ENCODE measurements around the gene HENMT1. TPM values are rescaled to one million over a fixed set of nuclear protein-coding genes. Genes with fewer than 3 reads are reported as not detected.

HENMT1 gene
- total RNA-seq, 2 donors from 2014 or later: 9.2 to 10.3 TPM

- Mint-ChIP-seq H3K36me3 (ENCODE audit: low read depth) (peaks cover 6% of the 10 kb centered on the region), H3K4me1 (peaks cover 2% of the 10 kb centered on the region), H3K27me3 (no peaks in the 10 kb centered on the region), H3K4me3 (no peak overlapping the region), H3K27ac (peak overlapping the region; percentile 54)
- no peak for DNase-seq
- no peaks in the 10 kb centered on the region for H3K9me3 ChIP-seq (ENCODE audit: control insufficient read depth, low read length, poor library complexity, severe bottlenecking)
- ATAC-seq: no peak
Observed at GRCh38 chr1:108634521-108634920, 26.4 kb downstream of the HENMT1 start.

GRCh38 chr1:108628665-108629064 lies 32.2 kb downstream of the HENMT1 start:
- H3K4me3 Mint-ChIP-seq: no peak overlapping the region
- ATAC-seq: no peak
- no peaks in the 10 kb centered on the region for H3K9me3 ChIP-seq (ENCODE audit: control insufficient read depth, low read length, poor library complexity, severe bottlenecking)
- H3K27me3 Mint-ChIP-seq: no peaks in the 10 kb centered on the region
- H3K36me3 Mint-ChIP-seq (ENCODE audit: low read depth): peaks cover 16% of the 10 kb centered on the region
- DNase-seq: no peak
- H3K27ac Mint-ChIP-seq: peak overlapping the region; percentile 37
- peaks cover 10% of the 10 kb centered on the region for H3K4me1 Mint-ChIP-seq

- peaks cover 16% of the 10 kb centered on the region for H3K36me3 Mint-ChIP-seq (ENCODE audit: low read depth)
- H3K27ac Mint-ChIP-seq: no peak overlapping the region
- no peak for DNase-seq
- ATAC-seq: no peak
- no peaks in the 10 kb centered on the region for H3K9me3 ChIP-seq (ENCODE audit: control insufficient read depth, low read length, poor library complexity, severe bottlenecking)
- H3K4me1 Mint-ChIP-seq: peaks cover 8% of the 10 kb centered on the region
- H3K4me3 Mint-ChIP-seq: no peak overlapping the region
- no peaks in the 10 kb centered on the region for H3K27me3 Mint-ChIP-seq
Observed at GRCh38 chr1:108627951-108628350, 32.9 kb downstream of the HENMT1 start.

- no peaks in the 10 kb centered on the region for H3K9me3 ChIP-seq (ENCODE audit: control insufficient read depth, low read length, poor library complexity, severe bottlenecking)
- DNase-seq (no peak), ATAC-seq (no peak)
- peaks cover 18% of the 10 kb centered on the region for H3K36me3 Mint-ChIP-seq (ENCODE audit: low read depth)
- no peak overlapping the region for H3K27ac Mint-ChIP-seq
- no peaks in the 10 kb centered on the region for H3K27me3 Mint-ChIP-seq
- H3K4me1 Mint-ChIP-seq: peaks cover 10% of the 10 kb centered on the region
- no peak overlapping the region for H3K4me3 Mint-ChIP-seq
Observed at GRCh38 chr1:108627256-108627655, 33.6 kb downstream of the HENMT1 start.

GRCh38 chr1:108624069-108624468 lies 36.8 kb downstream of the HENMT1 start:
- Mint-ChIP-seq H3K27me3 (no peaks in the 10 kb centered on the region), H3K4me1 (peaks cover 12% of the 10 kb centered on the region), H3K4me3 (no peak overlapping the region), H3K27ac (no peak overlapping the region), H3K36me3 (ENCODE audit: low read depth) (peaks cover 19% of the 10 kb centered on the region)
- H3K9me3 ChIP-seq (ENCODE audit: control insufficient read depth, low read length, poor library complexity, severe bottlenecking): no peaks in the 10 kb centered on the region
- ATAC-seq (no peak), DNase-seq (no peak)

DNA sequence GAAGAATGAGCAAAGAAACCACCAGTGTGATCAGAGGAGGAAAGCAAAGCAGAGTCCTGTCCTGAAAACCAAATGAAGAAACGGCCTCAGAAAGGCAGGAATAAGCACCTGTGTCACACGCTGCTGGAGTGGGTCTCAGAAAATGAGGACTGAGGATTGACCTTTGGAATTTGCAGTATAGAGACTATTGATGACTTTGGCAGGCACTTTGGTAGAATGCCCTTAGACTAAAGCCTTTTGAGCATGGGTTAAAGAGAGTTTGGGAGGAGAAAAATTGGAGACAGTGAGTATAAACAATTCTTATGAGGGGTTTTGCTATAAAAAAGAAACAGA lies 43.2 kb downstream of the HENMT1 start:
- Mint-ChIP-seq H3K36me3 (ENCODE audit: low read depth) (peaks cover 9% of the 10 kb centered on the region), H3K27ac (no peak overlapping the region), H3K27me3 (no peaks in the 10 kb centered on the region), H3K4me1 (peaks cover 3% of the 10 kb centered on the region), H3K4me3 (no peak overlapping the region)
- no peak for ATAC-seq
- H3K9me3 ChIP-seq (ENCODE audit: control insufficient read depth, low read length, poor library complexity, severe bottlenecking): no peaks in the 10 kb centered on the region
- no peak for DNase-seq

GRCh38 chr1:108617008-108617723 lies 43.7 kb downstream of the HENMT1 start:
- DNase-seq (no peak), ATAC-seq (no peak)
- peaks cover 6% of the 10 kb centered on the region for H3K36me3 Mint-ChIP-seq (ENCODE audit: low read depth)
- no peaks in the 10 kb centered on the region for H3K9me3 ChIP-seq (ENCODE audit: control insufficient read depth, low read length, poor library complexity, severe bottlenecking)
- H3K4me1 Mint-ChIP-seq: peaks cover under 1% of the 10 kb centered on the region
- H3K27ac Mint-ChIP-seq: no peak overlapping the region
- H3K27me3 Mint-ChIP-seq: no peaks in the 10 kb centered on the region
- H3K4me3 Mint-ChIP-seq: no peak overlapping the region

GRCh38 chr1:108615544-108615943 lies 45.3 kb downstream of the HENMT1 start:
- H3K36me3 Mint-ChIP-seq (ENCODE audit: low read depth): no peaks in the 10 kb centered on the region
- H3K27ac Mint-ChIP-seq: no peak overlapping the region
- no peaks in the 10 kb centered on the region for H3K27me3 Mint-ChIP-seq
- DNase-seq: no peak
- no peak for ATAC-seq
- H3K9me3 ChIP-seq (ENCODE audit: control insufficient read depth, low read length, poor library complexity, severe bottlenecking): no peaks in the 10 kb centered on the region
- no peak overlapping the region for H3K4me3 Mint-ChIP-seq
- H3K4me1 Mint-ChIP-seq: peaks cover 3% of the 10 kb centered on the region

- no peak for ATAC-seq
Observed at GRCh38 chr1:108612496-108612895, 48.4 kb downstream of the HENMT1 start.

DNA sequence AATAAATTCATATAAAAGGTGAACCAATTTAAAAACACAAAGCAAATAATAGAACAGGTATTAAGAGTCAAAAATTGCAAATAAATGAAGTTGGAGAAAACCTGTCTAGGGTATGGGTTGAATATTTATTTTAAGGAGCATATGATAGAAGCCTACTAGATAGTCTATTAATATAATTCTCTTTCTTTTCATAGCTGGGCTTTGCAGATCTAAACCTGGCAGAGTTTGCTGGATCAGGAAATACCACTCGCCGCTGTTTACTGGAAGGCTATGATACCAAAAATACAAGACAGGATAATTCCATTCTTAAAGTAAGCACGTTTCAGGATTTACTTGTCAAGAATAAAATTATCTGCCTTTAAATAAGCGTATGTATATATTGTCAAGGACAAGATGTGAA lies 48.9 kb downstream of the HENMT1 start:
- Mint-ChIP-seq H3K4me3 (no peak overlapping the region), H3K27me3 (no peaks in the 10 kb centered on the region), H3K36me3 (ENCODE audit: low read depth) (peaks cover 8% of the 10 kb centered on the region), H3K27ac (no peak overlapping the region), H3K4me1 (peaks cover 12% of the 10 kb centered on the region)
- no peak for DNase-seq
- ATAC-seq: no peak
- no peaks in the 10 kb centered on the region for H3K9me3 ChIP-seq (ENCODE audit: control insufficient read depth, low read length, poor library complexity, severe bottlenecking)

More at GRCh38 chr1:108612496-108612895, 48.4 kb downstream of the HENMT1 start:
- Mint-ChIP-seq H3K27ac (no peak overlapping the region), H3K4me1 (peaks cover 12% of the 10 kb centered on the region), H3K36me3 (ENCODE audit: low read depth) (peaks cover 8% of the 10 kb centered on the region), H3K27me3 (no peaks in the 10 kb centered on the region), H3K4me3 (no peak overlapping the region)
- H3K9me3 ChIP-seq (ENCODE audit: control insufficient read depth, low read length, poor library complexity, severe bottlenecking): no peaks in the 10 kb centered on the region
- no peak for DNase-seq

GRCh38 chr1:108610073-108610472 lies 50.8 kb downstream of the HENMT1 start:
- Mint-ChIP-seq H3K36me3 (ENCODE audit: low read depth) (peaks cover 8% of the 10 kb centered on the region), H3K4me1 (peaks cover 12% of the 10 kb centered on the region), H3K4me3 (no peak overlapping the region), H3K27ac (peak overlapping the region; percentile 73), H3K27me3 (no peaks in the 10 kb centered on the region)
- H3K9me3 ChIP-seq (ENCODE audit: control insufficient read depth, low read length, poor library complexity, severe bottlenecking): no peaks in the 10 kb centered on the region
- ATAC-seq (no peak), DNase-seq (no peak)

DNA sequence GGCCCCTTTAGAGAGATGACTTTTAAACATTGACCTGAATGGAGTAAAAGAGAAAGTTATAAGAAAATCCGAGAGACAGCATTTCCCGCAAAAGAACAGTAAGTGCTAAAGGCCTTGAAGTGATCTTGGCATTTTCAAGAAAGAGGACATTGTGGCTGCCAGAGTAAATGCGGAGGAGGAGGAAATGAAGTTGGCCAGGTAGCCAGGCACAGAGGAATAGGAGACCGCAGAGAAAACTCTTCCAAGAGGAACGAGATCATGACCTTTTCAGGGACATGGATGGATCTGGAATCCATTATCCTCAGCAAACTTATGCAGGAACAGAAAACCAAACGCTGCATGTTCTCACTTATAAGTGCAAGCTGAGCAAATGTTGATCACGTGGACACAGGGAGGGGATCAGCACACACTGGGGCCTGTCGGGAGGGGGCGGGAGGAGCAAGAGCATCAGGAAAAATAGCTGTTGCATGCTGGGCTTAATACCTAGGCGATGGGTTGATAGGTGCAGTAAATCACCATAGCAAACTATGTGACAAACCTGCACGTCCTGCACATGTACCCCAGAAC lies 51.3 kb downstream of the HENMT1 start:
- DNase-seq: no peak
- Mint-ChIP-seq H3K4me3 (no peak overlapping the region), H3K4me1 (peaks cover 12% of the 10 kb centered on the region), H3K27ac (peak overlapping the region; percentile 73), H3K36me3 (ENCODE audit: low read depth) (peaks cover 8% of the 10 kb centered on the region), H3K27me3 (no peaks in the 10 kb centered on the region)
- H3K9me3 ChIP-seq (ENCODE audit: control insufficient read depth, low read length, poor library complexity, severe bottlenecking): no peaks in the 10 kb centered on the region
- ATAC-seq: no peak

GRCh38 chr1:108606478-108606877 lies 54.4 kb downstream of the HENMT1 start:
- Mint-ChIP-seq H3K27ac (peak overlapping the region; percentile 30), H3K27me3 (no peaks in the 10 kb centered on the region), H3K36me3 (ENCODE audit: low read depth) (peaks cover 12% of the 10 kb centered on the region), H3K4me3 (no peak overlapping the region), H3K4me1 (peaks cover 12% of the 10 kb centered on the region)
- H3K9me3 ChIP-seq (ENCODE audit: control insufficient read depth, low read length, poor library complexity, severe bottlenecking): no peaks in the 10 kb centered on the region
- DNase-seq (no peak), ATAC-seq (no peak)

DNA sequence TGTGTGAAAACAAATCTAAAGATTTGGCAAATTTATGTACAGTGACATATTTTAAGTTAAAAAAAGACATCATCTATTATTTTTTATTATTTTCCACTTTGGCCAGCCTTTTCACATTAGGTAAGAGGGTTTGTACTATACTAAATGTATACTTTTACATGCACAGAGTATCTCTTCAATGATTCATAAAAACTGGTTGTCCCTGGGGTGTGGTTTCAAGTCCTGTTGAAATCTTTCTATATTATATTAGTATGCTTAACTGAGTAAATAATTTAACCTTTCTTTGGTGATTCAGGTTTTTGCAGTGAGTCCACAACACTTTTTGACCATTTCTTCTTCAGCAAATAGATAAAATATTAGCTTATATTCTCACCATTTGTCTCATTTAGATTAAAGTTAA lies 55.3 kb downstream of the HENMT1 start:
- ATAC-seq: no peak

More for the DNA sequence above, 55.3 kb downstream of the HENMT1 start:
- H3K4me3 Mint-ChIP-seq: no peak overlapping the region
- peaks cover 9% of the 10 kb centered on the region for H3K4me1 Mint-ChIP-seq
- H3K27me3 Mint-ChIP-seq: no peaks in the 10 kb centered on the region
- DNase-seq: no peak
- H3K27ac Mint-ChIP-seq: no peak overlapping the region
- peaks cover 12% of the 10 kb centered on the region for H3K36me3 Mint-ChIP-seq (ENCODE audit: low read depth)
- no peaks in the 10 kb centered on the region for H3K9me3 ChIP-seq (ENCODE audit: control insufficient read depth, low read length, poor library complexity, severe bottlenecking)

All from T-helper 17 cell (primary cell).